ENCODE measurements around the gene NDUFC1. TPM values are rescaled to one million over a fixed set of nuclear protein-coding genes. Genes with fewer than 3 reads are reported as not detected.
"Not testable (repeated sequence)": the region's sequence is repeated elsewhere in the genome, so short reads cannot be mapped to it uniquely, and the experiment has no call there.

Gene NDUFC1
- total RNA-seq, 1 donor from 2014 or later: 44.0 TPM

GRCh38 chr4:139255581-139255980 lies 46.7 kb downstream of the NDUFC1 start:
- intact Hi-C loops (cut with micrococcal nuclease): not testable (repeated sequence)

GRCh38 chr4:139253713-139254112 lies 48.6 kb downstream of the NDUFC1 start:
- intact Hi-C loops (cut with micrococcal nuclease): no loop called here

GRCh38 chr4:139253046-139253445 lies 49.2 kb downstream of the NDUFC1 start:
- intact Hi-C loops (cut with micrococcal nuclease): no loop called here

- intact Hi-C loops (cut with micrococcal nuclease): no loop called here
These were observed 54.5 kb downstream of the NDUFC1 start for GRCh38 chr4:139247700-139248238.

GRCh38 chr4:139247241-139247640 lies 55.0 kb downstream of the NDUFC1 start:
- intact Hi-C loops (cut with micrococcal nuclease): no loop called here

GRCh38 chr4:139246166-139246565 lies 56.1 kb downstream of the NDUFC1 start:
- intact Hi-C loops (cut with micrococcal nuclease): no loop called here

- intact Hi-C loops (cut with micrococcal nuclease): no loop called here
These were observed 56.7 kb downstream of the NDUFC1 start for GRCh38 chr4:139245590-139245989.

- intact Hi-C loops (cut with micrococcal nuclease): no loop called here
These were observed 58.6 kb downstream of the NDUFC1 start for GRCh38 chr4:139243448-139244365.

- intact Hi-C loops (cut with micrococcal nuclease): no loop called here
These were observed 59.7 kb downstream of the NDUFC1 start for GRCh38 chr4:139242511-139243051.

- intact Hi-C loops (cut with micrococcal nuclease): no loop called here
These were observed 60.5 kb downstream of the NDUFC1 start for GRCh38 chr4:139241784-139242151.

GRCh38 chr4:139241086-139241783 lies 61.0 kb downstream of the NDUFC1 start:
- intact Hi-C loops (cut with micrococcal nuclease): no loop called here

Other genes starting within 250 kb of the NDUFC1 start
- gene ELF2, start 125.3 kb downstream of the NDUFC1 start, total RNA-seq: 40.2 and 41.3 TPM in 2 replicates
- gene MGARP, start 22.3 kb downstream of the NDUFC1 start, total RNA-seq: 0.16 TPM in 1 of 2 replicates, not detected in the other
- gene NAA15, start 972 bp downstream of the NDUFC1 start, total RNA-seq: 71.4 and 75.6 TPM in 2 replicates
- 5.5 and 6.0 TPM in 2 replicates for gene RAB33B, start 151.6 kb upstream of the NDUFC1 start, total RNA-seq